NCI-H69 (cell line): ENCODE measurements around the gene SESN1.

Experiments used
- DNase-seq: peaks from one replicate; lab custom pipeline; 2025; lab: John Stamatoyannopoulos, UW

SESN1 gene

DNA sequence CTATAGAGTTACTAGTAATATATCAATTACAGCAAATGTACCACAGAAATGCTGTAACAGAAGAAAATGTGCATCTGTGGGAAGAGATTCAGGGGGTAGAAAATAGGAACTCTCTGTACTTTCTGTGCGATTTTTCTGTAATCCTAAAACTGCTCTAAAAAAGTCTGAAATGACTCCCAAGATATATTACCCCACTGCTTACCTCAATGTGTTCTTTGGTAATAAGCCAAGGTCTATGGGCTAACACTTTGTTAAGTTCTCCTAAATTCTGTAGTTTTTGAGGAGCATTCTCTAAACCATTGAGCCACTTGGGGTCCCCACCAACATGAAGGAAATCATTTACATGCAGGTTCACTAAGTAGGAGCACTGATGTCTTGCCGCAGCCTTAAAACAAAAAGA is 94.4 kb downstream of the SESN1 start:
- DNase-seq, result no peak

GRCh38 chr6:108999428-108999827 is 95.2 kb downstream of the SESN1 start:
- no peak for DNase-seq

DNA sequence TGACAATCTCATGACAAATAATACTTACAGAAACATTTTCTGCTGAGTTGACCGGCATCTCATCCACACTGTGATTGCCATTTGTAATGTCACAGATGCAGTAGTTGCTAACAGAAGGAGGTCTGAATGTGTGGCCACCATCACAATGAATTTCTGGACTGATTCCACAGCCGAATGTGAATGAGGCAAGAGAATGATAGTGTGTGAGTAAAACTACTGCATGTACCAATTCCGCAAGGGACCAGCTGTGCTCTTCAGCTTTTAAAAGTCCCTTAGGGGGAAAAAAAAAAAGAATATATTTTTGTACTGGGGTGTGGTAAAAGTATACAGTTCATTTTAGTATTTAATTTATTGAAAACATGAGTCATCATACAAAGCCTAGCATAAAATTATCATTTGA is 96.2 kb downstream of the SESN1 start:
- DNase-seq, result no peak

DNA sequence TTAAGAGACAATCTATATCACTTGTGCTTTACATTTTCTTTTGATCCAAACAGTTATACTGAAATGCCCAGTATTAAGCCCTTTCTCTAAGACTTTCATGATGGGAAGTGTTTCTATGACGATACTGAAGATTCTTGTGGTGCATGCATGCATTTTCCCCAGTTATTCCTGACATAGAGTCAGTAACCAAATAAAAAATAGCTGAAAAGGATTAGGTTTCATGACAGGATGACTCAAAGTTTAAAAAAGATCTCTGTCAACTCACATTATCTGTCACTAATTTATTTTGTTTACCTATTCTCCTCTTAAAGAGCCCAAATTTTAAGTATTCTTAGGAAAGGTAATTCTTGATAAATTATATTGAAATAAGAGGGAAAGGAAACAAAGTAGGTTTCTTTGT is 98.4 kb downstream of the SESN1 start:
- no peak for DNase-seq

- no peak for DNase-seq
These were observed 99.3 kb downstream of the SESN1 start for GRCh38 chr6:108995296-108995695.

DNA sequence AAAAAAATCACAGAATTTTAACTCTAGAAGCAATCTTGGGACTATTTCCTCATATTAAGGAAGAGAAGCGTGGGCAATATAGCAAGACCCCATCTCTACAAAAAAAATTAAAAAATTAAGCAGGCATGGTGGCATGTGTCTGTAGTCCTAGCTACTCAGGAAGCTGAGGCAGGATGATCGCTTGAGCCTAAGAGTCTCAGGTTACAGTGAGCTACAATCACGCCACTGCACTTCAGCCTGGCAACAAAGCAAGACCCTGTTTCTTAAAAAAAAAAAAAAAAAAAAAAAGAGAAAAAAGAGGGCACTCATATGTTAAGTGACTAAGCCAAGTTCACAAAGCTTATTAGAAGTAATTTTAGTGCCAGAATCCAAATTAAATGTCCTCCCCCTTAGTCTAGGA is 100.8 kb downstream of the SESN1 start:
- no peak for DNase-seq

- no peak for DNase-seq
These were observed 104.9 kb downstream of the SESN1 start for GRCh38 chr6:108989700-108990099.

- no peak for DNase-seq
These were observed 105.9 kb downstream of the SESN1 start for GRCh38 chr6:108988765-108989164.

DNA sequence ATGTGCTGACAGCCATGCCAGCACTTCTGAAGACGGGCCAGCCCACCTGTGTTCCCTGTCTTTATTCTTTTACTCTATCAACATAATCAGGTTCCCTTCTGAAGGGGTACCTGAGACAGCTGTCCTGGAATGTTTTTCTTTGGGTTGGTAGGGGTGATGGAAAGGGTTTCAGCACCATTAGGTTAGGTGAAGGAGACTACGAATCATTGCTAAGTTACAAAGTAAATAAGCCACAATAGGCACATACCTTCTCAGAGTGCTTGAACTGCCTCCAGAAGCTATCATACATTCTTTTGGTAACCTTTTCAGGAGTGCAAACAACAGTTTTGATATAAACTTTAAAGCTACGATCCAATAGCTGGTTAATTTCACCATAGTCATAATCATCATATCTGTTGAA is 106.3 kb downstream of the SESN1 start:
- no peak for DNase-seq

GRCh38 chr6:108987156-108987555 is 107.5 kb downstream of the SESN1 start:
- no peak for DNase-seq

DNA sequence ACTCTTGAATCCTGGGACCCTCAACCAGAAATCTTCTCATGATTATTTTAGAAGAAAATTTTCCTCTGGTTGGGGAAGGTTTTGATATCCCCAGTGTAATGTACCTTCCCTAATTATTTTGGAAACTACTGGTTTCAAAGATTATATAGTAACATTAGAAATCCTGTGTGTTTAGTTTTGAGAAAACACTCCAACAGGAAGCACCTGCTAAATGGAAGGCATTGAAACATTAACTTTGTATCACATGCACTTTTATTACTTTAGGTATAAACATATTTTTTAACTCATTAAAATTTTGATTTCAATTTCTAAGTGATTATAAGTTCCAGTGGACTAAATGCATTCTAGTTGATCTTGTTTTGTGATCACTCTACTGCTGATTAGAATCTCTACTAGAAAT is 109.3 kb downstream of the SESN1 start:
- no peak for DNase-seq

GRCh38 chr6:108983151-108983550 is 111.5 kb downstream of the SESN1 start:
- no peak for DNase-seq

- no peak for DNase-seq
These were observed 112.2 kb downstream of the SESN1 start for GRCh38 chr6:108982154-108983113.

- peak; percentile 35 for DNase-seq
These were observed 116.0 kb downstream of the SESN1 start for GRCh38 chr6:108978638-108979037.

DNA sequence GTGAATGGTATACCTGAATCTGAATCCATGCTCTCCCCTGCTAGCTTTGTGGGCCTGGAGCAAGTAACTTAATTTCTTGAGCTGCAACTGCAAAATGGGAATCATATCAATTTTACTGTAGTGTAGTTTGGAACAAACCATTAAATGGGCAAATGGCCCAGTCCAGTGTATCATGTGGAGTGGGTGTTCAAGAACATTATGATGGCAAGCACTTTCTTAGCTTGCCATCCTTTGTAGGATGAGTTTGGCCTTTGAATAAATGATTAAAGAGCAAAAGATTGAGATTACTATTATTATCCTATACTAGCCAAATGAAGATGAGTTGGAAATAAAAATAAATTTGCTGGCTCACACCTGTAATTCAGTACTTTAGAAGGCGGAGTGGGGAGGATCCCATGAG is 120.4 kb downstream of the SESN1 start:
- DNase-seq, result no peak

- no peak for DNase-seq
These were observed 124.9 kb downstream of the SESN1 start for GRCh38 chr6:108969776-108970175.

GRCh38 chr6:108968325-108969316 is 126.0 kb downstream of the SESN1 start:
- peak; percentile 35 for DNase-seq

- DNase-seq, result peak; percentile 97
These were observed 127.5 kb downstream of the SESN1 start for GRCh38 chr6:108966855-108967755.

DNA sequence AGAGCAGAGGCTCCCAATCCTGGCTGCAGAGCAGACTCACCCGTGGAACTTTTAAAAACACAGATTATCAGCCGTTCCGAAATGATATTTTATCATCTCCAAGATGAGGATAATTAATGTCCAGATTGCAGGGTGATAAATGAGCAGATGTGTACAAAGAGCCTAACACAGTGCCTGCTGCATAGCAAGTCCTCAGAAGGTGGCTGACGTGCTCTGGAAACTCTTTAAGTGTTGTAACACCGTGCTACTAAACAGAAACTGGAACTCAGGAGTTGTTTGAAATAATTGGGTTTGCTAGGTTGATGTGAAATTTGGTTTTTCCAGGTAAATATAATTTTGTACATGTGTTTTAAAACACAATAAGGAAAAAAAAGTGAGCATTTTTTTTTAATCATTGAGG is 128.4 kb downstream of the SESN1 start:
- peak; percentile 41 for DNase-seq

GRCh38 chr6:108961985-108962384 is 132.7 kb downstream of the SESN1 start:
- no peak for DNase-seq

DNA sequence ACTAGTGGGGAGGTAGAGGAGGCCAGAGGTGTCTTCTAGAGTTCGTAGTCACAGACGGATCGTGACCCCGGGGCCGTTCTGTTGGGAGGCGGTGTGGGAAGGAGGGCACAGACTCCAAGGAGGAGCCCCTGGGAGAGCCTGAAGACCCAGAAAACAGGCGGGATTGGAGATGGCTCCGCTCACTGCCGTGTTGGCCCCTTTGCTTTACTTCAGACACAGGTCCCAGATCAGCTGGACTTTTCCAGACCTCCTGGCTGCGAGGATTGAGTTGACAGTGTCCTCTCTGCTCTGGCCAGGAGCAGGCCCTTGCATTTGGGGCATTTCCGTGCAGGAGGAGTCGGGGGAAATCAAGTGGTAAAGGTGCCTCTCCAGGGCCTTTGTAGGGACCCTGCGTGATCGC is 133.6 kb downstream of the SESN1 start:
- DNase-seq, result no peak

GRCh38 chr6:108960601-108961000 is 134.0 kb downstream of the SESN1 start:
- DNase-seq, result no peak
